ENCODE data around the gene VPS8.

VPS8 gene

DNA sequence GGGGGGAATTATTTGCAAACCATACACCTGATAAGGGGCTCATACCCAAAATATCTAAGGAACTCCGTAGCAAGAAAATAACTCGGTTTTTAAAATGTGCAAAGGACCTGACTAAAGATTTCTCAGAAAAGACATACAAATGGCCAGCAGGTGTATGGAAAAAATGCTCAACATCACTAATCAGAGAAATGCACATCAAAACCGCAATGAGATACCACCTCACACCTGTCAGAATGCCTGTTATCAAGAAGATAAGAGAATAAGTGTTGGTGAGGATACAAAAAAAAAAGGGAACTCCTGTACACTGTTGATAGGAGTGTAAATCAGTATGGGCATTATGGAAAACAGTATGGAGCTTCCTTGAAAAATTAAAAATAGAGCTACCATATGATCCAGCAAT, 251.5 kb downstream of the VPS8 start:
- DNase-seq, result no peak

DNA sequence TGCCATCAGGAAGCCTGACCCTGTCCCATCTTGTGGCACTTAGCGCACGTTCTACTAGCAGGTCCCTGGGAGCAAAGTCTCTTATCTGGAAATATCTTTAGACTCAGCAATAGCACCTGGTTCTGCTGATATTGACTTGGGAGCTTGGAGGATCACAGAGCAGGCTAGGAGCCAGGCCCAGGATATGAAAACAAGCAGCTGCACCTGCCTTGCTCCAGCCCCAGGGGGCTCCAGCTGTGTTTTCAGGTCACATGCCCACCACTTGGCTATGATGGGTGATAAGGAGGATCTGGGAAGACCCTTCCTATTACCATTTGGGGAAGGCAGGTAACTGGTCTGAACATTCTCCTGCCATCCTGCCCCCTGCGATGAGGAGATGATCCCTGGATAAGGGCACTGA, 253.1 kb downstream of the VPS8 start:
- DNase-seq, result no peak

DNA sequence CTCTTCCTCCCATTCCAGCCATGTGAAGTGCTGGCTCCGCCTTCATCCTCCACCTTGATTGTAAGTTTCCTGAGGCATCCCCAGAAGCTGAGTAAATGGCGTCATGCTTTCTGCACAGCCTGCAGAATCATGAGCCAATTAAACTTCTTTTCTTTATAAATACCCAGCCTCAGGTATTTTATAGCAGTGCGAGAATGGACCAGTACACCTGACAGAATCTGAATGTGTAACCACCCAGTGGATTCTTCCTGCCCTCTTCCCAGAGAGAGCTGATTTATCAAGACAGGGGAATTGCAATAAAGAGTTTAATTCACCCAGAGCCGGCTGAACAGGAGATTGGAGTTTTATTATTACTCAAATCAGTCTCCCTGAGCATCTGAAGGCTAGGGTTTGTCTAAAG, 254.3 kb downstream of the VPS8 start:
- DNase-seq, result no peak

DNA sequence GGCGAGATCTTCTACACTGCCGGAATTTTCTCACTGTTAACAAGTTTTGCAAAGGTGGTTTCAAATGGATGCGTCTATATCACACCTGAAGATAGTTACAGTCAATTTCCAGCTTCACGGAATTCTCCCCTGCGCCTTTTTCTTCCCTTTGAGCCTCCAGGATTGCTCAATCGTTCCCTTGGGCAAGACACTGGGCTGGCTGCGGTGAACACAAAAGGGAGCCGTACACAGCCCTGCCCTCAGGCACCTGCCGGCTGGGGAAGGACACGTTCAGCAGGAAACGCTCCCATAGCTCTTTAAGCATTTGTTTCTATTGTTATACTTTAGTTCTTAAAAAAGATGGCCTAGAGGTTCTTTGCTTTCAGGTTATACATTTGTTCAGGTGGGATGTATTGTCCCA, 255.2 kb downstream of the VPS8 start:
- DNase-seq, result no peak

DNA sequence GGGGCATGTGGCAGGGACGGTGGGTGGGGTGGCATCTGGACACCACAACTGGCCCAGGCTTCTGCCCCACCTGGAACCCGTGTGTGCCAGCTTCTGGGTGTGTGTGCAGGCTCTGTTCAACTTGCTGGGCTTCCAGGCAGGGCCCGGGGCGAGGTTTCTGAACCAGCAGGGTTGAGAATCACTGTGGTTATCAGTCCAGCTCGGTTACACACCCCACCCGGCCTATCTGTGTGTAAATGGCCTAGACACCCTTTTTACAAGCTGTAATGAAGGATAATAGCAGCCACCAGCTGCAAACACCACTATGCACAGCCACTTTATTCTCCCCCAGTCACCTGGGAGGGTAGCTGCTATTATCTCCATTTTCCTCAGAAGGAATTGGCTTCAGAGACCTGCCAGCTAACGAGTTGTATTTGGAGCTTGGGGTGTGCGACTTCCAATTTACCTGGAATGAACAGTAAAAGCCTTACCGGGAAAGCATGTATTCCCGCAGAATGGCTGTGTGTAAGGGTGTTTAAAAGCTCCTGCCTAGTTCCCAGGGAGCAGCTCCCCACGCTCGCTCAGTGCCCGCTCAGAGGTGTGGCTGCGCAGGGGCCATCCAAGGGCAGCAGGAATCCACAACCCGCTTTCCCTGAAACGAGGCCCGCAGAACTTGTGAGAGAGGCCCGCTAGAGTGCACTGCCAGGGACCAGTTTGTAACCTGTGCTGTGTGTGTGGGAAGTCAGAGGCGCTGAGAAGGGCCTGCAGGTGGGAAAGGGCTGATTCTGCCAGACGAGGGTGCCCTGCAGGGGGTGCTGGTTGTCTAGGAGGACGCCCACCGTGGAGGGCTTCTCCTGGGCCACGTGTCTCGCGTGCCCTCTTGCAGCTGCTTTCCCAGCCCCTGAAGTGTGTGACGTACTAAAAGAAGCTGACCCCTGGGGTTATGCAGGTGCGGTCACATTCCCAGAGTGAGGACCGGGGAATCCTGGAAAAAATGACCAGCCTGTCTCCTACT, 257.4 kb downstream of the VPS8 start:
- DNase-seq, result no peak

DNA sequence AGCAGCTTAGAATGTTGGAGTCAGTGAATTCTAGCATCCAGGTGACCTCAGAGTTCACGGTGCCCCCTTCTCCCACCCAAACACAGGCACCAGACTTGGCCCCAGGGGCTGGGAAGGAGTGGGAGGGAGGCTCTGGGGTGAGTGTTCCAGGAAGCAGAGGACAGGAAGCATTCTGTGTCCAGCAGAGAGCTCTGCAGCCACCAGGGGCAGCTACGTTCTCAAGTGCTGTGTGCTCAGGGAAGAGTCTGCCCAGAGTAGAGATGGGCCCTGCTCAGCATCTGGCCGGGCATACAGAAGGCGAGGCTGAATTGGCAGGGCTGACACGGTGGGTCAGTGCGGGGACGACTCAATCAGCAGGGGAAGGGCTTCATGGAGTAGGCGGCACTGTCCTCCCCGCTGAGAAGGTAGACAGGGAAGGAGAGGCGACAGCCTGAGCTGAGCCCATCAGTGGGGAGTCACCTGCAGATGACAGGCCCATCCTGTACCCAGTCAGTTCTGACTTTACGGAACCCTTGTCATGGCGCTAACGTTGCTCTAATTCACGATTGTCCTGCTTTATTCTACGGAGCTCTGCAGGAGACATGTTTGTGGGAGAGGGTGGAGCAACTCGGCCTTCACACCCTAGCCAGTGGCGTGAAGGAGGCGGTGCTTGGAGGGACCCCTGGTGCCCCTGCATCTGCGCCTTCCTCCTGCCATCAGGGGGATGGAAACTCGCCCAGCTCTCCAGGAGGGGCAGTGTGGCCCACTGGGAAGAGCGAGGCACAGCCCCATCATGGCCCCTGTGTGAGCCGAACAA, 258.7 kb downstream of the VPS8 start:
- no peak for DNase-seq

DNA sequence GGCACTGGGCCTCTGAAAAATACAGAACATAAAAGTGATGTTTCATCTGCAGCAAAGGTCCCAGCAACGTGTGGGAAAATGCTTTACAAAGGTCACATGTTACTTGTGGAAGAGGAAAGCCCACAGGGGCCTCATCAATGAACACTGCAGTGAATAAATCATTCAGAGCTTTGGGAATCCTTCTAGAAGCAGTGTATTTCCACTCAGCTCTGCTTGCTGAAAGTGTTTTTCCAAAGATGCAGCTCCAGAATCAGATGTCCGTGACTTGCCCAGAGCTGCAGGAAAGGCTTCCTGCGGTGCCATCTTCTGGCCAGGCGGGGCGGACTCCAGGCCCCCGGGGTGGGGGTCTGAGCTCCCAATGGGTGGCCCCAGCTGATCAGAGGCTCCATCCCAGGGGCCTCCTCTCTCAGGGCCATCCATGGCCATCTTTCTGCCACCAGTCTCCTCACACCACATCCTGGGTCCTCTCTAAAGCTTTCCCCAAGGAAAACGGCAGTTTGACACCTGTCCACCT, 259.4 kb downstream of the VPS8 start:
- DNase-seq, result no peak

DNA sequence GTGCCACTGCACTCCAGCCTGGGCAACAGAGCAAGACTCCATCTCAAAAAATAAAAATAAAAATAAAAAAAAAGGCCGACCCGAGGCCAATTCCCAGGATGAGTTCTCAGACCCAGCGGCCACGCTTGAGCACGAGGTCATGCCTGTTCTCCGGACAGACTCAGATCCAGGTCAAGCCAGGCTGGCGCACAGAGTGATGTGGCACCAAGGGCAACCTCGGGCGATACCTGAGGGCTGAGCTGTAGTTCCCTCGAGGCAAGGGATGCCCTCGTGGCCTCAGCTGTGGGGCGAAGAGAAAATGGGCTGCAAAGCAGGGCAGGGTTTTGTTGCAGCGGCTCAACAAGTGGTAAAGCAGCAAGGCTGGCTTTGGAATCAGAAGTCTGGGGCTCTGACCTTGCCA, 263.6 kb downstream of the VPS8 start:
- DNase-seq, result no peak

DNA sequence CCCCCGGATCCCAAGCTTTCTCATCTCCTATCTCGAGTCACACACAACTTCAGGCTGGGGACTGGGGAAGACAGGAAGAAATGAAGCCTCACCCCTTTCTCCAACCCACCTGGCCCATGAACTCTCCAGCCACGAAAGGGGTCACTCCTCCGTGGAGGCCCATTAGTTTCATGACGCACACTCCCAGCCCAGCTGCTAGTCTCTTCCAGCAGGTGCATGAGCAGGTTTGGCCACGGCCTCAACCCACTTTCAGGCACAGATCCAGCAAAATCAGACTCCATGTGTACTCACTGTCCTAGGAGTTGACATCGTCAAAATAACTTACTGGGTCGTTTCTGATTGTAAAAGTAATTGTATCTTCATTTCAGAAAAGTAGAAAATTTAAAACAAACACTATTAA, 264.3 kb downstream of the VPS8 start:
- no peak for DNase-seq

DNA sequence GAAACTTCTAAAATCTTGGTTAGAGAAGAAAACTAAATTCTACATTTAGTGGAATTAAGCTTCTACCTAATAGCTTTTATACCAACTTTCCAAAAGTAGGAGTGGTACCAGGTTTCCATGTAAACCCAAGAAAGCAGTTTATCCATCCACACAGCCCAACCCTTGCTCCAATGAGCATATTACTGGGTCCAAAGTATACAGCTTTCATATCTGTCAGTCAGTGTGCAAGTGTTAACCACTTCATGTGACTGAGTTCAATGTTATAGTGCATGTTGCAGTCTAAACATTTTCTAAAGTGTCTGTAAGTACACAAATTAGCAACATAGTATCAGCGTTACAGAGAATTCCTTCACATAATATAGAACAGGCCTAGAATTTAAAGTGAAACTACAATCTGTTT, 267.7 kb downstream of the VPS8 start:
- DNase-seq, result no peak

DNA sequence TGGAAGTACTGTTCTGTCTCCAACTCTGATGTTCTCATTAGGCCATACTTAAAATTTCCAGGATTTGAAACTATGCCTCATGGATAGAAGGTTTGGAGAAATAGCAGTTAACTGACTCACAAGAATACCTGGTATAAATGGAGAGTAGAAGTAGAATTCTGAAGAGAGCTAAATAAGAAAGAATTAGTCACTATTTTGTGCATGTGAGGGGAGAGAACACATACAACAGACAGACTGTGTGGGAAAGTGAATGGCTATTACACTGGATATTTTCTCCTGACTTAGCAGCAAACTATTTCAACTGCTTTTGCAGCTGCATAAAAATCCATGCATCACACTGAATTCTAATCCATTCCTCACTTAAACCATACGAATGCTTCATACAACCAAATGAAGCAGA, 269.6 kb downstream of the VPS8 start:
- DNase-seq, result no peak

DNA sequence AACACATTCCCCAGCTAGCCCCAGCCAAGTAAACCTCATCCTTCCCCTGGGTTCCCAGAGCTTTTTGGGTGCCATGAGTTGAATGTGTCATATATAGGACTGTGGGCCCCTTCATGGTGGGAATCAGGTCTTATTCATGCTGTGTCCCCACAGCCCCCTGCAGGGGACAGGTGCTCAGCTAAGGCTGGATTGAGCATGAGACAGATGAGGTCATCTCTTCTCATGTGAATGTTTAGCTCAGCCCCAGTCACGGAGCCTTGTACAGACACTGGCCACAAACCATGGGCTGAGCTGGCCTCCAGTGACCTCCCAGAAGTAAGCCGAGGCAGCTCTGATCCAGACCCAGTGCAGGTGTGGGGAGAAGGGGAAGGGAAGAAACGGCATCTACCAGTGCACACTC, 270.2 kb downstream of the VPS8 start:
- no peak for DNase-seq

DNA sequence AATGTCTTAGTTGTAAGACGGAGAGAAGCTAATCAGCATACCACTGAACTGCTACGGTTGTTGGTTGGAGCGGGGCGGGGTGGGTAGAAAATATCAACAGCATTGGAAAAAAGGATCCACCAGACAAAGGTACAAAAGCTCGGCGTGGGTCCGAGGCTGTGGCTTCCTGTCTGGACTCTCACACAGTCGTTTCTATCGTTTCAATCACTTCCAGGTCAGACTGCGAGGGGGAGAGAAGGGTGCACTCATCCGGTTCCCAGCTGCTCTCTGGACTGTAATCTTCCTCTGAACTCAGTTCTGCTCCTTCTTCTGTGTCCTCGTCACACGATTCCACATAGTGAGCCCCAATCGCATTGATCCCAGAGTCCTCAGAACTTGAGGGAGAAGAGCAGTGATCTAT, 270.9 kb downstream of the VPS8 start:
- no peak for DNase-seq

DNA sequence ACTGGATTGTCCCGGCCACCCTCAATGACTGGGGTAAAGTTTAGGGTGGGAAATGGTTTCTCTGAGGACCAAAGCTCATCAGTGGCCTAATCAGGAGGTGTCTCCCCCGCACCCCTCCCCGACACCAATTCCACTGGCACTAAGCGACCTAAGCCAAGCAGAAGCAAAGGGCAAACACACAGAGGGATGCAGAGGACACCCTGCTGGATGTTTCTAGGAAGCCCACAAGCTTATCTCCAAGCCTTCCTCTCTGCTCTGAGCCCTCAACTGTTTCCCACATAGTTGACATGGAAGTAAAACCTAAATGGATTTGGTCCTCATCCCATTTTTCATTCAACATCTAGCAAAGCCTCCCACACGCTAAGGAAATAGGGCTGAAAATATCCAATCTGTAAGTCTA, 272.4 kb downstream of the VPS8 start:
- DNase-seq, result no peak

DNA sequence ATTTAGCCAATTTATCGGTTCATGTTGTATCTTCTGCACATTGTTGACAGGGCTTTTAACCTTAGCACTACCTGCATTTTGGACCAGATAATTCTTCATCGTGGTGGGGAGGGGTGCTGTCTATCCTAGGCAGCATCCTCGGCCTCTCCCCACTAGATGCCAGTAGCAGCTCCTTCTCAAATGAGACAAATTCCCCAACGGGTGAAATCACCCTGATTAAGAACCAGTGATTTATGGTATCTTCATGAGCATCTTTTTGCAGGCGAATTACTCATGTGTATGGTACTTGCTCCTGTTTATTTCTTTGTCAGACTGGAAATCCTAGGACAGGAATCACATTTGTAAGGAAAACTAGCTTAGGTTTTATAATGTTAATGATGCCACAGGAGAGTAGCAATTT, 272.9 kb downstream of the VPS8 start:
- no peak for DNase-seq

DNA sequence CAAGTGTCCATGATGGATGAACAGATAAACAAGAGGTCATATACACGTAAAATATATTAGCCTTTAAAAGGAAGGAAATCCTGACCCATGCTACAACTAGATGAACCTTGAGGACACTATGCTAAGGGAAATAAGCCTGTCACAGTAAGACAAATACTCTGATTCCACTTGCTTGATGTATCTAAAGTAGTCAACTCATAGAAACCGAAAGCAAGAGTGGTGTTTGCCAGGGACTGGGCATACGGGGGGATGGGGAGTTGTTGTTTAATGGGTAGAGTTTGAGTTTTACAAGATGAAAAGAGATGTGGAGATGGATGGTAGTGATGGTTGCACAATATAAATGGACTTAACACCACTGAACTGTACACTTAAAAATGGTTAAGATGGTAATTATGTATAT, 275.5 kb downstream of the VPS8 start:
- no peak for DNase-seq

DNA sequence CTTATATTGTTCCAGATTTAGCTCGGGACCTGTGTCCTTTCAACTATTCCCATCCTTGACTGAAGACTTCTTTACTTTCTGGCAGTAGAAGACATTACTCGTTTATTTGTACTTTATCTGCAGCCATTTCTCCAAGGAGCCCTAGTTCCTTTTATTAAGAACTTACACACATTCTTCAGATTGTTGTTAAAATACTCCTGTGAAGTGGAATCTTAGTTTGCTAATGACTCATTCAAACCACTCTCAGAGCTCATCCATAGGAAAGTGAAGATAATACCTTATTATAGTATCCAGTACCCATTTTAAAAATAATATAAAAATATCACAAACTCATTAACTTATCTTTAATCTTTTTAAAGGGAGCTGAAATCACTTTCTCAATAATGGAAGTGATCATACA, 277.4 kb downstream of the VPS8 start:
- DNase-seq, result no peak

DNA sequence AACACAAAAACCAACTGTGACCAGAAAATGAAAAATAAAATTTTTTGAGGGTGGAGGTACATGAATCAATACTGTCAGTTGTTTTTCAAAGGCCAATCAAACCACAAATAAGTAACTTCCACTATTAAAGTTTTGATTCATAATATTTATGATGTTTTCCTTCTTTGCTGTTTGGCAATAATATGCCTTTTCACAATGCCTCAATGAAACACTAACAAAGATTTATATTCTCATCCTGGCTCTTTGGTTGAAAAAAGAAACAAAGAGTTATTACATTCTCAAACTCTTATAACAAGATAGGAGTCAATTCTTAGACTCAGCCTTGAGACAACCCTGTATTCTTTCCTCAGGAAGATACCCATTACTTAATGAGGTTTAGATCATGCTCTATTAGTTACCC, 277.8 kb downstream of the VPS8 start:
- DNase-seq, result no peak

DNA sequence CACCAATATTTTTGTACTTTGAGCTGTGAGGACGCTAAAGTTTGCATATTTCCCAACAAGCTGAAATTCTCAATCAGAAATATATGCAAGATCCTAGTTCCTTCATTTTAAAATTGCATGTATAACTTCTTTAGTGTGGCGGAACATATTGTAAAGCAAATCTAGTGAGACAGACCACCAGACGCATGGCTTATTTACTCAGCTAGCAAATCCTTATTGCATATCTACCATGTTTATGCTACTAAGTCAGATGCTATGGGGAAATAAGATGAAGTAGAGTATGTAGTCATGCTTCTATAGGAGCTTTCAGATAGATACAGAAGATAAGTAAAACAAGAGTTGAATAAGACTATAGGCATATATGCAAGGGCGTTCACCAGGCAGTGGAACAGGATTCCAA, 278.8 kb downstream of the VPS8 start:
- no peak for DNase-seq

DNA sequence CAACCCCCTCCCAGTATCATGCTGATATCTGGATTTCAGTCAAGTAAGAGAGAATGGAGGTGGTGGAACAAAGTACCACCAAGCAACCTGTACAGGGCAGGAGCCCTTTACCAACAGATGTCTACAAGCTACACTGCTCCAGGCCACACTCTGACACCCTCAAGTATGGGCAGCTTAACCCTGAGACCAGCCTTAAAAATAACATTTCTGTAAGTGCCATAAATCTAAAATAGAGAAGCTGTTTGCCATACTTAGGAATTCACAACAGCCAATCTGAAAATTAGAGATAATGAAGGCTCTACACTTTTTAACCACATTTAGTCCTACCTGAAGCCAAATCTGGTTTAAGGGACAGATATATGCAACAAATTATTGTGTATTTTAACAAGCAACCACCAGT, 281.1 kb downstream of the VPS8 start:
- DNase-seq, result no peak

DNA sequence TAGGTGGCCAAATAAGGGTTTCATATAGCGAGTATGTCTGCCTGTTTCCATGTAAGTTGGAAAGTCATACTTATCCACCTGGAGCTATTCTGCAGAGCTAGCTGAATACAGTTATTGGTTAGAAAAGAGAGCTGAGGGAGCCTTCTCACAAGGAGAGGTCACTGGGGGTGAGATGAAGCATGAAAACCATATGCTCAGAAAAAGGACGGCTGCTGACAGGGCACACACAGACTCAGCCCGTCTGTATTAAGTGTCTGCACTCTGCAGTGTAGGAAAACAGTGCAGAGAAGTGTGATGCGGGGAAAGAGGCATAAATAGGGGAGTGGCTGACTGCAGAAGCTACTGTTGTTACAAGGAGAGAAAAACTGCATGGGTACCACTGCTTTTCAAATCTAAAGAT, 282.7 kb downstream of the VPS8 start:
- DNase-seq, result no peak
